ENCODE measurements around the gene C1orf198.

DNA sequence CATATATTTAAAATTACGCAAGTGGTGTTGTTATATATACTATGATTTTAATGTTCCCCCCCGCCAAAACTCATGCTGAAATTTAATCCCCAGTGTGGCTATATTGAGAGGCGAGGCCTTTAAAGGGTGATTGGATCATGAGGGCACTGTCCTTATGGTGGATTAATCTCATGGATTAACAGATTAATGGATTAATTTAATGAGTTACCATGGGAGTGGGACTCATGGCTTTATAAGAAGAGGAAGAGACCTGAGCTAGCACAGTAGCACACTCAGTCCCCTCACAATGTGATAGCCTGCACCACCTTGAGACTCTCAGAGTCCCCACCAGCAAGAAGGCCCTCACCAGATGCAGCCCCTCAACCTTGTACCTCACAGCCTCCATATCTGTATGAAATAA is 34.8 kb downstream of the C1orf198 start:
- TF ChIP-seq, protein P1, sequence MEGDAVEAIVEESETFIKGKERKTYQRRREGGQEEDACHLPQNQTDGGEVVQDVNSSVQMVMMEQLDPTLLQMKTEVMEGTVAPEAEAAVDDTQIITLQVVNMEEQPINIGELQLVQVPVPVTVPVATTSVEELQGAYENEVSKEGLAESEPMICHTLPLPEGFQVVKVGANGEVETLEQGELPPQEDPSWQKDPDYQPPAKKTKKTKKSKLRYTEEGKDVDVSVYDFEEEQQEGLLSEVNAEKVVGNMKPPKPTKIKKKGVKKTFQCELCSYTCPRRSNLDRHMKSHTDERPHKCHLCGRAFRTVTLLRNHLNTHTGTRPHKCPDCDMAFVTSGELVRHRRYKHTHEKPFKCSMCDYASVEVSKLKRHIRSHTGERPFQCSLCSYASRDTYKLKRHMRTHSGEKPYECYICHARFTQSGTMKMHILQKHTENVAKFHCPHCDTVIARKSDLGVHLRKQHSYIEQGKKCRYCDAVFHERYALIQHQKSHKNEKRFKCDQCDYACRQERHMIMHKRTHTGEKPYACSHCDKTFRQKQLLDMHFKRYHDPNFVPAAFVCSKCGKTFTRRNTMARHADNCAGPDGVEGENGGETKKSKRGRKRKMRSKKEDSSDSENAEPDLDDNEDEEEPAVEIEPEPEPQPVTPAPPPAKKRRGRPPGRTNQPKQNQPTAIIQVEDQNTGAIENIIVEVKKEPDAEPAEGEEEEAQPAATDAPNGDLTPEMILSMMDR (IDR thresholded peaks at IDR 0.05), result no peak
- no peak for TF ChIP-seq POLR2A (IDR thresholded peaks at IDR 0.05)
